ENCODE results near the gene ASCC3.

DNA sequence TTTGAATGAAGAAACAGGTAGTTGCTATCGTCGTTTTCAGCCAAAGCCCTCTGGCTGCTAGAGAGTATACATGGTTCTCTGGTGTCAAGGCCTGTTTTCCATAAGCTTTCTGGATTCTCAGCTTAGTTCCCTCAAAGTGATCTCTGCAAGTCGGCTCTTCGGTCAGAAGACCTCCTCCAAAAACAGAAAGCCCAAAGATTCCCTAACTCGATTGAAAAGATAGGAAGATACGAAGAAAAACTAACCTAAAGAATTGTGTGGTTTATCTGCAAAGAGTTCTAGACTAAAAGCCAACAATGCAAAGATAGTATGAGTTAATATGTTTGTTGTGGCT, 545 bp upstream of the ASCC3 start:
- TF ChIP-seq TAF1 (IDR thresholded peaks at IDR 0.05; ENCODE audit: low read depth, low read length), result no peak
- no peak for TF ChIP-seq POLR2A (IDR thresholded peaks at IDR 0.05; ENCODE audit: low read depth, low read length)
- TF ChIP-seq POLR2AphosphoS5 (IDR thresholded peaks at IDR 0.05; ENCODE audit: low read depth, low read length), result no peak

All from GM12891 (cell line).